ENCODE data around the gene CDPF1. TPM values are rescaled to one million over a fixed set of nuclear protein-coding genes. Genes with fewer than 3 reads are reported as not detected.
"Not testable (repeated sequence)": the region's sequence is repeated elsewhere in the genome, so short reads cannot be mapped to it uniquely, and the experiment has no call there.

The CDPF1 gene
- total RNA-seq, 2 donors from 2014 or later, result 13.1 to 14.9 TPM

- Mint-ChIP-seq H3K27ac (no peak overlapping the region), H3K9me3 (no peaks in the 10 kb centered on the region)
- peak; percentile 53 to 62 for ATAC-seq (replicated peaks in 1 of 2)
Observed at GRCh38 chr22:46220921-46221320, 29.2 kb downstream of the CDPF1 start.

GRCh38 chr22:46219636-46220035 lies 30.5 kb downstream of the CDPF1 start:
- Mint-ChIP-seq H3K4me3 (no peak overlapping the region), H3K9me3 (no peaks in the 10 kb centered on the region), H3K4me1 (ENCODE audit: low read depth) (peaks cover 24% of the 10 kb centered on the region), H3K36me3 (ENCODE audit: insufficient read depth in 2 of 2) (peaks cover 2 to 5% of the 10 kb centered on the region in 2 donors), H3K27me3 (ENCODE audit: low read depth) (no peaks in the 10 kb centered on the region), H3K27ac (no peak overlapping the region)
- DNase-seq (peak in 1 of 2 donors; percentile 28), ATAC-seq (replicated peaks in 1 of 2) (peak; percentile 13 to 35)

More at GRCh38 chr22:46220921-46221320, 29.2 kb downstream of the CDPF1 start:
- H3K4me3 Mint-ChIP-seq, result peak overlapping the region; percentile 4 to 16
- peaks cover 24% of the 10 kb centered on the region for H3K4me1 Mint-ChIP-seq (ENCODE audit: low read depth)
- H3K27me3 Mint-ChIP-seq (ENCODE audit: low read depth), result no peaks in the 10 kb centered on the region
- peaks cover 2 to 9% of the 10 kb centered on the region in 2 donors for H3K36me3 Mint-ChIP-seq (ENCODE audit: insufficient read depth in 2 of 2)
- DNase-seq, result peak in 1 of 2 donors; percentile 6

- Mint-ChIP-seq H3K9me3 (peaks cover 0 to 4% of the 10 kb centered on the region in 2 donors), H3K4me1 (ENCODE audit: low read depth) (peaks cover 25% of the 10 kb centered on the region), H3K27me3 (ENCODE audit: low read depth) (no peaks in the 10 kb centered on the region), H3K36me3 (ENCODE audit: insufficient read depth in 2 of 2) (peaks cover 13 to 23% of the 10 kb centered on the region in 2 donors), H3K4me3 (no peak overlapping the region), H3K27ac (no peak overlapping the region)
- ATAC-seq (replicated peaks in 1 of 2) (no peak), DNase-seq (no peak)
Observed at GRCh38 chr22:46214616-46215015, 35.5 kb downstream of the CDPF1 start.

GRCh38 chr22:46214149-46214548 lies 35.9 kb downstream of the CDPF1 start:
- Mint-ChIP-seq H3K27ac (no peak overlapping the region), H3K27me3 (ENCODE audit: low read depth) (no peaks in the 10 kb centered on the region), H3K4me1 (ENCODE audit: low read depth) (peaks cover 20% of the 10 kb centered on the region), H3K4me3 (no peak overlapping the region), H3K36me3 (ENCODE audit: insufficient read depth in 2 of 2) (peaks cover 17 to 28% of the 10 kb centered on the region in 2 donors), H3K9me3 (peaks cover 4 to 7% of the 10 kb centered on the region in 2 donors)
- ATAC-seq (replicated peaks in 1 of 2), result no peak
- DNase-seq, result no peak

- Mint-ChIP-seq H3K27me3 (ENCODE audit: low read depth) (no peaks in the 10 kb centered on the region), H3K27ac (no peak overlapping the region), H3K4me1 (ENCODE audit: low read depth) (peaks cover 20% of the 10 kb centered on the region), H3K9me3 (peaks cover 10 to 13% of the 10 kb centered on the region in 2 donors), H3K36me3 (ENCODE audit: insufficient read depth in 2 of 2) (peaks cover 25 to 33% of the 10 kb centered on the region in 2 donors), H3K4me3 (no peak overlapping the region)
- ATAC-seq (replicated peaks in 1 of 2) (peak; percentile 94 to 97), DNase-seq (peak; percentile 50 to 57)
Observed at GRCh38 chr22:46213052-46213451, 37.0 kb downstream of the CDPF1 start.

GRCh38 chr22:46212195-46212594 lies 37.9 kb downstream of the CDPF1 start:
- DNase-seq, result peak; percentile 16 to 47
- Mint-ChIP-seq H3K27ac (peak overlapping the region; percentile 3), H3K36me3 (ENCODE audit: insufficient read depth in 2 of 2) (peaks cover 25 to 33% of the 10 kb centered on the region in 2 donors)

GRCh38 chr22:46209262-46209661 lies 40.8 kb downstream of the CDPF1 start:
- Mint-ChIP-seq H3K27ac (no peak overlapping the region), H3K36me3 (ENCODE audit: insufficient read depth in 2 of 2) (peaks cover 23 to 29% of the 10 kb centered on the region in 2 donors), H3K4me1 (ENCODE audit: low read depth) (peaks cover 20% of the 10 kb centered on the region), H3K9me3 (peaks cover 10 to 13% of the 10 kb centered on the region in 2 donors), H3K4me3 (no peak overlapping the region), H3K27me3 (ENCODE audit: low read depth) (no peaks in the 10 kb centered on the region)
- ATAC-seq (replicated peaks in 1 of 2), result no peak
- no peak for DNase-seq

More at GRCh38 chr22:46212195-46212594, 37.9 kb downstream of the CDPF1 start:
- Mint-ChIP-seq H3K27me3 (ENCODE audit: low read depth) (no peaks in the 10 kb centered on the region), H3K4me3 (no peak overlapping the region), H3K9me3 (peaks cover 10 to 13% of the 10 kb centered on the region in 2 donors), H3K4me1 (ENCODE audit: low read depth) (peaks cover 20% of the 10 kb centered on the region)
- ATAC-seq (replicated peaks in 1 of 2), result peak; percentile 60 to 69

GRCh38 chr22:46203601-46203980 lies 46.5 kb downstream of the CDPF1 start:
- Mint-ChIP-seq H3K4me3 (no peak overlapping the region), H3K27me3 (ENCODE audit: low read depth) (no peaks in the 10 kb centered on the region), H3K4me1 (ENCODE audit: low read depth) (no peaks in the 10 kb centered on the region), H3K36me3 (ENCODE audit: insufficient read depth in 2 of 2) (peaks cover 2 to 4% of the 10 kb centered on the region in 2 donors), H3K27ac (no peak overlapping the region), H3K9me3 (peaks cover 0 to 1% of the 10 kb centered on the region in 2 donors)
- DNase-seq, result no peak
- no peak for ATAC-seq (replicated peaks in 1 of 2)

- Mint-ChIP-seq H3K27ac (no peak overlapping the region), H3K27me3 (ENCODE audit: low read depth) (no peaks in the 10 kb centered on the region), H3K9me3 (no peaks in the 10 kb centered on the region), H3K36me3 (ENCODE audit: insufficient read depth in 2 of 2) (peaks cover 0 to 3% of the 10 kb centered on the region in 2 donors), H3K4me3 (no peak overlapping the region), H3K4me1 (ENCODE audit: low read depth) (no peaks in the 10 kb centered on the region)
- DNase-seq (no peak), ATAC-seq (replicated peaks in 1 of 2) (no peak)
Observed at GRCh38 chr22:46202897-46203600, 47.0 kb downstream of the CDPF1 start.

GRCh38 chr22:46201059-46201757 lies 48.9 kb downstream of the CDPF1 start:
- H3K4me3 Mint-ChIP-seq, result no peak overlapping the region
- DNase-seq, result no peak
- no peaks in the 10 kb centered on the region for H3K9me3 Mint-ChIP-seq
- ATAC-seq (replicated peaks in 1 of 2), result no peak
- no peaks in the 10 kb centered on the region for H3K4me1 Mint-ChIP-seq (ENCODE audit: low read depth)
- no peaks in the 10 kb centered on the region for H3K27me3 Mint-ChIP-seq (ENCODE audit: low read depth)
- H3K36me3 Mint-ChIP-seq (ENCODE audit: insufficient read depth in 2 of 2), result peaks cover 0 to 3% of the 10 kb centered on the region in 2 donors
- no peak overlapping the region for H3K27ac Mint-ChIP-seq

GRCh38 chr22:46198806-46199205 lies 51.3 kb downstream of the CDPF1 start:
- DNase-seq, H3K4me3 Mint-ChIP-seq: not testable (repeated sequence)

GRCh38 chr22:46198274-46198673 lies 51.8 kb downstream of the CDPF1 start:
- H3K27me3 Mint-ChIP-seq (ENCODE audit: low read depth), result no peaks in the 10 kb centered on the region
- H3K9me3 Mint-ChIP-seq, result no peaks in the 10 kb centered on the region
- H3K4me1 Mint-ChIP-seq (ENCODE audit: low read depth), result no peaks in the 10 kb centered on the region
- no peak overlapping the region for H3K4me3 Mint-ChIP-seq
- ATAC-seq (replicated peaks in 1 of 2) (no peak), DNase-seq (no peak)
- H3K27ac Mint-ChIP-seq, result no peak overlapping the region
- peaks cover 0 to 3% of the 10 kb centered on the region in 2 donors for H3K36me3 Mint-ChIP-seq (ENCODE audit: insufficient read depth in 2 of 2)

More at GRCh38 chr22:46198806-46199205, 51.3 kb downstream of the CDPF1 start:
- ATAC-seq (replicated peaks in 1 of 2); H3K27ac Mint-ChIP-seq; H3K4me1 Mint-ChIP-seq (ENCODE audit: low read depth); H3K9me3 Mint-ChIP-seq; H3K27me3 Mint-ChIP-seq (ENCODE audit: low read depth); H3K36me3 Mint-ChIP-seq (ENCODE audit: insufficient read depth in 2 of 2): not testable (repeated sequence)

- Mint-ChIP-seq H3K36me3 (ENCODE audit: insufficient read depth in 2 of 2) (peaks cover 0 to 3% of the 10 kb centered on the region in 2 donors), H3K27ac (no peak overlapping the region)
Observed at GRCh38 chr22:46196278-46196677, 53.8 kb downstream of the CDPF1 start.

More at GRCh38 chr22:46196278-46196677, 53.8 kb downstream of the CDPF1 start:
- ATAC-seq (replicated peaks in 1 of 2), result no peak
- Mint-ChIP-seq H3K4me3 (no peak overlapping the region), H3K27me3 (ENCODE audit: low read depth) (no peaks in the 10 kb centered on the region), H3K4me1 (ENCODE audit: low read depth) (no peaks in the 10 kb centered on the region), H3K9me3 (no peaks in the 10 kb centered on the region)
- no peak for DNase-seq
